Central memory CD4-positive, alpha-beta T cell (primary cell): ENCODE measurements around the gene OR5F1.

ENCODE experiments used
- DNase-seq: peaks from one replicate; pipeline ENCODE4 v3.0.0; 2022
- total RNA-seq, 3 experiments: gene quantifications; one replicate each; lab custom pipeline; 2026; lab: John Stamatoyannopoulos, UW

The OR5F1 gene
- 0 reads per million in 3 experiments for total RNA-seq

DNA sequence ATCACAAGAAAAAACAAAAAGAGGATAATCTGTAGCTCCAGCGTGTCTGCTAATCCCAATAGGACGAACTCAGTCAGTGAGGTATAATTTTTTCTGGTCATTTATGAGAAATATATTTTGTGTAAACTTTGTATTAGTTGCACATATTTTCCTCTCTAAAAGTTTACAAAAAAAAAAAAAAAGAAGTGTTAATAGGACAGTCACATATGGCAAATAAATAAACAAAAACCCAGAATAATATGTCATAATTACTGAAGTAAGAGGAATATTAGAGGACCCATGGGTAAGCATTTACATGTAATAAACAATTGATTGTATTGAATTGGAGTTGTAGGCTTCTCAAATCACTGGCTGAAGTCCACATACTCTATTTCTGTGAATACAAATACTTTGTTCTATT, at the start of gene OR5F1:
TSS of gene OR5F1 (minus strand) at position 101 of the 400 bp plus-strand sequence. CDS start at position 101, 0 bp downstream.
- no peak for DNase-seq

DNA sequence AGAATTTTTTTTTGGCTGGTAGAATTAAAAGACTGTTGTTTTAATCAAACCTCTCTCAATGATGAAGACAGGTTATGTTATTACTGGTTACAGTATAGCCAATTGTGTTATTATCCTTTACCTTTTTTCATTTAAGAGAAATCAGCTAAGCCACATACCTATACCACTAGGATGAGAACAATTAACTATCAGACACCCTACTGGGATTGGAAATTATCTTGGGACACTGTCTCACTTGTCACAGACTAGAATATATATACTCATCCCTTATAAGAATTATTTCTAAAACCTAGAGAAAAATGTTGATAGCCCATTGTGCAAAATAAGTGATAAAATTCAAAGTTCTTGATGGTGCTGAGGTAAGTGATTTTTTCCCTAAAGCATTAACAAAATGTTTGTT, 32.9 kb upstream of the OR5F1 start, which contains the start of gene OR5AS1:
TSS of gene OR5AS1 (plus strand) at position 301 of the 400 bp plus-strand sequence. CDS start 2,765 bp downstream, outside the sequence.
- no peak for DNase-seq

DNA sequence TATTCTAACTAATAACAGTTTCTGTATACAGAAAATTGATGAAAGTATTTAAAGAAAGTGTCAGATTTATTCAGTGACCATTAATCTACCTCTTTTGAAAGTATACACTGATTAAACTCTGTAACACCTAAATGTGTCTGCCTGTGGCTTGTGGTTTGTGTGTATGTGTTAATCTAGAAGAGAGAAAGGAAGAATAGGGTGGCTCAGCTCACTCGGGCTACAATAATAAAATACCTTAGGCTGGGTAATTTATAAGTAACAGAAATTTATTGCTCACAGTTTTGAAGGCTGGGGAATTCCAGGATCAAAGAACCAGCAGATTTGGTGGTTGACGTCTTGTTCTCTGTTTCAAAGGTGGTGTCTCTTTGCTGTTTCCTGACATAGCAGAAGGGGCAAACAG, 19.4 kb upstream of the OR5F1 start:
- no peak for DNase-seq

DNA sequence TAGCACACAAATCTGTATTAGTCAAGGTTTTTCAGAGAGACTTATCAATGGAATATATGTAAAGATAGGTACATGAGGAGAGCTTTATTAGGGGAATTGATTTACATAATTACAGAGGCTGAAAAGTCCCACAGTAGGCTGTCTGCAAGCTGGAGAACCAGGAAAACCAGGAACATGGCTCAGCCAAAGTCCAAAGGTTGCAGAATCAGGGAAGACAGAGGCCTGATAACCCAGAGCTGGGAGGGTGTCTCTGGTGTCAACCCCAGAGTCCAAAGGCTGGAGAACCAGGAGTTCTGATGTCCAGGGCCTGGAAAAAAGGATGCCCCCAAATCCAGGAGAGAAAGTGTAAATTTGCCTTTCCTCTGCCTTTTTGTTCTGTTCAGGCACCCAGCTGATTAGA, 16.3 kb upstream of the OR5F1 start:
- no peak for DNase-seq

DNA sequence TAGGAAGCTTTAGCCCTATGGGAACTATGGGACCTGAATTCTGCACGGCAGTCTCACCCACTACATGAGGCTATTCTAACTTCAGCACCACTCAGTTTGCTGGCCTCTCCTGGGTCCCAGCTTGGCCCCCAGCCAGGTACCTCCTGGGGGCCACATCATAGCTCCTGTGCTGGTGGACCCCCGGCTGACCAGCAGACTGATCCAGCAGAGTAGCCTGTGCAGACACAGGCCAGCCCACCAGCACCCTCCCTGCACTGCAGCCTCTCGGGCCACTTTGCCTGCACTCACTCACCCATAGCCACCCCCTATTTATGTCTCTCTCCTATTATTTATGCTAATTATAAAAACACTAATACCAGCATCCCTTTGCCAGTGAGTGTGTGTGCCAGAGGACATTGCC, 23.5 kb downstream of the OR5F1 start:
- no peak for DNase-seq

DNA sequence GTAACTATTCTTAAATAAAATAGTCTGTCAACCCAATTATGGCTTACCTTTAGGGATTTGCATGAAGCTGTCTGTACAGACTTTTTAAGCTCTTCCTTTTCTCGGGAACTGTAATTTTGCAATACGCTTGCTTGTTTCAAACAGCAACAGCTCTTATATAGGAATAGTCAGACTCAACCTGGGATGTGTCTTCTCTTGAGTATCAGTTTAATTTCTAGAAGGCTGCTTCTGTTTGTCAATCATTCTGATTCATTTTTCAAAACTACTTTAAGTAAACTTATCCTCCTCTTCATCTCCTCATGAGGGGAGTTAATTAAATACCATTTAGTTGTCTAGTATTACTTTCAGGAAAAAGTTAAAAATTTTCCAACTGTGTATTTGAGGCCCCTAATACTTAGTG, 24.6 kb downstream of the OR5F1 start, which contains the start of gene OR10AG1:
TSS of gene OR10AG1 (minus strand) at position 101 of the 400 bp plus-strand sequence. CDS start at position 63, 38 bp downstream.
- no peak for DNase-seq

DNA sequence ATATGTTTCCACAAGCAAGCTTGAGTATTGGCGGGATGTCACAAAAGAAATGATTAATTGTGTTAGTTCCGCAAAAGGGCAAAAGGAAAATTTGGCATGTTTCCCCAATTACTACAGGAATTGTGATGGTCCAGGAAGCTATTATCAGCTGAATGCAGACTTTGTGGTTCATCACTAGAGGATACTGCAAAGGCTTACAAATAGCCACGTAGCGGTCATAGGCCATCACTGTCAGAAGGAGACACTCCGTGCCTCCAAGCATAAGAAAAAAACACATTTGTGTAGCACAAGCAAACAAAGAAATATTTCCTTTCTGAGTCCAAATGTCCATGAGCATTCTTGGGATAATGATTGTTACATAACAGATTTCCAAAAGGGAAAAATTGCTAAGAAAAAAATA, 26.5 kb downstream of the OR5F1 start:
- no peak for DNase-seq

DNA sequence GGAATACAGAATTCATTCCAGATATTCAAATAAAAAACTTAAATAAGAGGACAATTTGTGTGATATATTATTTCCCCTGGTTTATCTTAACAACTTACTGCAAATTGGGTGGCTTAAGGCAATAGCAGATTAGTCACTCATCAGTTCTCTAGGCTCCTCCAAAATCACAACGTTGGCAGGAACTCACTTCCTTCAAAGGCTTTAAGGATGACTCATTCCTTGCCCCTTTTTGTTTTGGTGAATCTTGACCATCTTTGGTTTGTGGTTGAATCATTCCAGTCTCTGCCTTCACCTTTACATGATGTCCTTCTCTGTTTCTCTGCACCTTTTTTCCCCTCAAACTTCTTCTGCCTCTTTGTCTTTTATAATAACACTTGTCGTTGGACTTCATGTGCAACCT, 28.0 kb downstream of the OR5F1 start:
- DNase-seq: no peak

DNA sequence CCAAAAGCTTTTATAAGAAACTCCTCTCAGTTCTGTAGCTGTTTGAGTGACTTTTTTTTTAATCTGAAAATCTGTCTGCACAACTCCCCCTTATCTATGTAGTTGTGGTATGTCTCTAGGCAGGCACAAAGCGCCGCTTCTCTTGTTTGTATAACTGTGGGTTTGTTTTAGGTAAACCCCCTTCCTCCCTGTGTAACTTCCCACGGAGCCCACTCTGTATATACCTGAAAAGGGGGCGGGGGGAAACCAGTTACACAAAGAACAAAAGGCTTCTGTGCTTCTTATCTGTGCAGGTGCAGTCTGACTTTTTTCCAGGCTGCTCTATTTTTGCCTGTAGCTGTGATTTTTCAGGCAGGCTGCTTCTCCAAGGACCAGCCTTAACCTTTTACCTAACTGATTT, 37.9 kb downstream of the OR5F1 start:
- DNase-seq: no peak

DNA sequence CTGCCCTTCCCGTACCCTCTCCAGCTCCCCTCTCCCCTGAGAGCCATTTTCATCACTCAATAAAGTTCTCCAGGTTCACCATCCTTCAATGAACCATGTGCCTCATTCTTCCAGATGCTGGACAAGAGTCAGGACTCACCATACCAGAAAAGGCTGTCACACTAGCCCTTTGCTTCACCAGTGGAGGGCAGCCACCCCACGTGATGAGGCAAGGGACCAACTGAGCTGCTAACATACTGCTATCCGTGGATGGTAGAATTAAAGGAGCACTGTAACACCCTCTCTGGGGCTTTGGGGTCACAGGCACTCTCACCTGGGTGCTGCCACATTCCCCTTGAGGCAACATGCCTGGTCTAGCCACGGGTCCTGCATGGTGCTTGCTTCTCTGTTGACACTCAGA, 45.1 kb downstream of the OR5F1 start:
- DNase-seq: no peak
